CD4-positive, alpha-beta T cell treated with Interleukin-4 for 1 hour (primary cell): ENCODE data around the gene AADAT.
"Not testable (repeated sequence)": the region's sequence is repeated elsewhere in the genome, so short reads cannot be mapped to it uniquely, and the experiment has no call there.

Experiments used
- DNase-seq, 2 donors: peaks; one replicate each; pipeline ENCODE4 v3.0.0-alpha.2; 2020 to 2022

Gene AADAT

GRCh38 chr4:170089274-170089667 lies 485 bp downstream of the AADAT start:
- DNase-seq: no peak

GRCh38 chr4:170088716-170089115 lies 1.0 kb downstream of the AADAT start:
- no peak for DNase-seq

- DNase-seq: no peak
Measured at GRCh38 chr4:170087163-170087700, 2.5 kb downstream of the AADAT start.

GRCh38 chr4:170083541-170083940 lies 6.2 kb downstream of the AADAT start:
- no peak for DNase-seq

GRCh38 chr4:170080496-170080895 lies 9.3 kb downstream of the AADAT start:
- no peak for DNase-seq

- no peak for DNase-seq
Measured at GRCh38 chr4:170079981-170080380, 9.8 kb downstream of the AADAT start.

GRCh38 chr4:170071196-170071595 lies 18.6 kb downstream of the AADAT start:
- DNase-seq: no peak

- DNase-seq: no peak
Measured at GRCh38 chr4:170068438-170069128, 21.2 kb downstream of the AADAT start.

- no peak for DNase-seq
Measured at GRCh38 chr4:170059421-170059820, 30.3 kb downstream of the AADAT start.

GRCh38 chr4:170058826-170059225 lies 30.9 kb downstream of the AADAT start:
- DNase-seq: no peak

GRCh38 chr4:170057866-170058265 lies 31.9 kb downstream of the AADAT start:
- DNase-seq: no peak

- no peak for DNase-seq
Measured at GRCh38 chr4:170052919-170053318, 36.8 kb downstream of the AADAT start.

- no peak for DNase-seq
Measured at GRCh38 chr4:170051402-170051801, 38.4 kb downstream of the AADAT start.

GRCh38 chr4:170049766-170050165 lies 40.0 kb downstream of the AADAT start:
- DNase-seq: no peak

- peak; percentile 42 to 64 for DNase-seq
Measured at GRCh38 chr4:170047771-170048354, 41.9 kb downstream of the AADAT start.

GRCh38 chr4:170046156-170046555 lies 43.6 kb downstream of the AADAT start:
- not testable (repeated sequence) for DNase-seq

GRCh38 chr4:170040031-170040680 lies 49.6 kb downstream of the AADAT start:
- DNase-seq: no peak

GRCh38 chr4:170038769-170039168 lies 51.0 kb downstream of the AADAT start:
- no peak for DNase-seq

GRCh38 chr4:170038232-170038631 lies 51.5 kb downstream of the AADAT start:
- no peak for DNase-seq

GRCh38 chr4:170037481-170037880 lies 52.3 kb downstream of the AADAT start:
- no peak for DNase-seq

GRCh38 chr4:170035845-170036244 lies 53.9 kb downstream of the AADAT start:
- DNase-seq: no peak

GRCh38 chr4:170035231-170035630 lies 54.5 kb downstream of the AADAT start:
- no peak for DNase-seq

GRCh38 chr4:170033999-170034398 lies 55.8 kb downstream of the AADAT start:
- no peak for DNase-seq

GRCh38 chr4:170030121-170030520 lies 59.6 kb downstream of the AADAT start:
- no peak for DNase-seq
